Uterus (tissue), 2 donors: ENCODE data around the gene GRIK4.

Experiments
- CTCF ChIP-seq, 4 experiments: fragments of 200-600 bp in 2 of 4; fragments of 450-650 bp in 2 of 4; sonication (generic) in 2 of 4; IDR thresholded peaks; one replicate each; pipeline ENCODE4 v1.5.1; 2016 to 2019; ENCODE audit warnings: antibody characterized with exemption in 4 of 4, mild to moderate bottlenecking in 2 of 4, moderate library complexity in 1 of 4
- POLR2A ChIP-seq, 2 donors: fragments of 450-650 bp; IDR thresholded peaks; one replicate each; pipeline ENCODE4 v1.6.1; 2016; ENCODE audit warnings: antibody characterized with exemption in 2 of 2, mild to moderate bottlenecking in 1 of 2, moderate library complexity in 1 of 2

DNA sequence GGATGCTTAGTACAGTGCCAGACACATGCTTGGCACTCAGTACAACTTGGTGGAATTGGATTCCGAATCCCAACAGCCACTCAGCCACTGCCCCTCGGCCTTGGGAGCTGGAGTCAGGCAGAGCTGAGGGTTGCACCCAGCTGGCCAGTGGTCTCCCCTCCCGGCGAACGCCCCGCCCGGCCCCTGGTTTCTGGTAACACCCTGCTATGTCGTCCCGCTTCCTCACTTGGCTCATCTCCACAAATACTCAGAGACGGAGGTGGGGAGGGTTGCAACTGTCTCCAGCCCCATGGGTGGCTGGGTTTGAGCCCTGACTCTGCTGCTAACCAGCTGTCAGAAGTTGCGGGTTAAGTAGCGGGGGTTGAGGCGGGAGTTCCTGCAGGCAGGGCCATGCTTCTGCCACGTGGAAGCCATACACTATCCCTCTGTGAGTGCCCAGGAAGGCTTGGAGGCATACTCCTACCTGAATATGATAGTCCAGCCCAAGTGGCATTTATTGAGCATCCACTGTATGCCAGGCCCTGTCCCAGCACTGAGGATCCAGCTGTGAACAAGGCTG lies 67.1 kb downstream of the GRIK4 start:
- TF ChIP-seq CTCF (IDR thresholded peaks at IDR 0.05) (no peak), POLR2A (IDR thresholded peaks at IDR 0.05) (no peak)
